ENCODE measurements around the gene ATG9B.

ATG9B gene

GRCh38 chr7:151061213-151062110, 37.2 kb upstream of the ATG9B start:
- no peak for DNase-seq (ENCODE audit: low spot score)
- TF ChIP-seq CTCF (IDR thresholded peaks at IDR 0.05; ENCODE audit: extremely low read depth, missing control alignments), result no peak

DNA sequence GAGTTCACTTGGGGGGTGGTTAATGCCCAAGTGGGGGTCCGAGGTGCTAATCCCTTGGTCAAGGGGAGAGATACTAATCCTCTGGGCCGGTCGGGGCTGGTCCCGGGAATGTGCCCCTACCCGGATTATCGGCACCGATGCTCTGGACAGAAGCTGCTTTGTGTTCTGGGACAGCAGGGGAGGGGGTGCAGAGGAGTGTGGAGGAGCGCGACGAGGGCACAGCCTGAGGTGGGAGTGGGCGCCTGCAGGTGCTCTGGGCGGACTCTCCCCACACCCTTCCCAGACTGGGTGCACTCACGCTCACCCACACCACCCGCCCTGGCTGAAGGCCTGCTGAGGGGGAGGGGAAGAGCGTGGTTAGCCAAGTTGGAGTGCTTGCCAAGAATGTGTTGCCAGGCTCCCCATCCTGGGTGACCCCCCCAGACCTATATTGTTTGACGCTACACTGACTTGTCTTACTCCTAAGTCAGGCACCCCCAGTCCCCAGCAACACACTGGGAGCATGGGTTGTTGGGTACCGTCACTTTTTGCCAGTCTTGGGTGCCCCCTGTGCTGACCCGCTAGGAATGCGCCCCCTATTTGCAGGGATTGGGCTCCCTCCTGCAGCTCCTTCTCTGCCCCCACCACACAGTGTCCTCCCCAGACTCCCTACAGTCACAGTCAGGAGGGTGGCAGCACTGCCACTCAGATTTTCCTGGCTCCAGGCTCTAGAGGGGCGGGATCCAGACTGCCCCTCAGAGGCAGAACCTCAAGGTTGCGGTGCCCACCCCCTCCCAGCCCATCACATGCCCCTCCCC, 36.3 kb upstream of the ATG9B start:
- peak; percentile 56 for DNase-seq (ENCODE audit: low spot score)
- TF ChIP-seq CTCF (IDR thresholded peaks at IDR 0.05; ENCODE audit: extremely low read depth, missing control alignments), result peak; percentile 4

- no peak for DNase-seq (ENCODE audit: low spot score)
- no peak for TF ChIP-seq CTCF (IDR thresholded peaks at IDR 0.05; ENCODE audit: extremely low read depth, missing control alignments)
These were observed 35.8 kb upstream of the ATG9B start for GRCh38 chr7:151060113-151060415.

DNA sequence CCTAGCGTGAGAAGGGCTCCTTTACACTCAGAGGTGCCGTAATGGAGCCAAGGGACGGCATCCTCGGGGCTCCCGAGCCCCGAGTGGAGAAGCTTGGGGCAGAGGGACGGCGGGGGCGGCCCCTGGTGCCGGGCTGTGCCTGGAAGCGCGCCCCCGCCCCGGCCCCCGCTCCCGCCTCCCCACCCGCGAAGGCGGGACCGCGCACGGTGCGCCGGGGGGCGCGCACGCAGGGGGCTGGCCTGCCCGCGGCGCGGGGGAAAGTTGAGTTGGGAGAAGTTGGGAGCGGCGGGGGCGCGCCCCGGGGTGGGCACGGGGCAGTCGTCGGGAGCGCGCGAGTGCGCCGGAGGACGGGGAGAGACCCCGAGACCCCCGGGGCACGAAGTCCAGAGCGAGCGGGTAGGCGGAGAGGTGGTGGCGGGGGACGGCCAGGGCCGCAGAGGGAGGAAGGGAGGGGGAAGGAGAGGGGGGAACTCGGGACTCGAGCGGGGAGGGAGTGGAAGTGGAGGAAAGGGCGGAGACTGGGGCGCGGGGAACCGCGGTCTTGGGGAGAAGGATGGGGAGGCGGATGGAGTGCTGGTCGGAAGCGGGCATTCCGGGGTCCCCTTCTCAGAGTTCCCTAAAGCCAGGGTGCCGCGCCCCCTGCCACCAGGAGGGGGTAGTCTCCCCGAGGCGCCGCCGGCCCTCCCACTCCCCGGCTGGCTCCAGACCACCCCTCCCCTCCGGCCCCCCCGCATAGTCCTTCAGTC, 35.2 kb upstream of the ATG9B start, which contains the start of gene SLC4A2:
TSS of gene SLC4A2 (plus strand) at position 223 of the 746 bp plus-strand sequence. CDS start 2,399 bp downstream, outside the sequence.
- DNase-seq (ENCODE audit: low spot score), result peak; percentile 96
- TF ChIP-seq CTCF (IDR thresholded peaks at IDR 0.05; ENCODE audit: extremely low read depth, missing control alignments), result peak; percentile 17

- no peak for TF ChIP-seq CTCF (IDR thresholded peaks at IDR 0.05; ENCODE audit: extremely low read depth, missing control alignments)
- DNase-seq (ENCODE audit: low spot score), result peak; percentile 60
These were observed 34.6 kb upstream of the ATG9B start for GRCh38 chr7:151058781-151059366.

GRCh38 chr7:151057989-151058780, 33.9 kb upstream of the ATG9B start:
- DNase-seq (ENCODE audit: low spot score), result peak; percentile 99
- no peak for TF ChIP-seq CTCF (IDR thresholded peaks at IDR 0.05; ENCODE audit: extremely low read depth, missing control alignments)

All from GM20000 (cell line).